Measurements from ENCODE around the gene SCD. TPM values are rescaled to one million over a fixed set of nuclear protein-coding genes. Genes with fewer than 3 reads are reported as not detected.

SCD gene
- total and polyA plus RNA-seq, 2 of the 13 experiments (the other 11 are each of a cell fraction or from before 2014, with no cell fraction given) = 492 to 512 TPM

GRCh38 chr10:100403734-100404133, 56.7 kb downstream of the SCD start:
- H4K20me1 ChIP-seq (ENCODE audit: insufficient read depth, low read length) = no peaks in the 10 kb centered on the region
- FAIRE-seq = no peak
- H3K9me3 ChIP-seq (ENCODE audit: low read length) = no peaks in the 10 kb centered on the region
- ChIA-PET POLR2A (interaction anchor here (1.5 kb wide), 1 partner anchor 57 kb away, joined by 3 read pairs; the partner anchor contains the start of gene SCD), CTCF (ENCODE audit: low intra/inter-chr PET ratio, low total read pairs) (no interaction called here)
- no peak overlapping the region for H2AFZ ChIP-seq (ENCODE audit: low read length)
- WGBS (ENCODE audit: low lambda C conversion rate) = 49% methylated on average over 3 of the region's 3 CpGs
- no peak overlapping the region for H3K9ac ChIP-seq (ENCODE audit: insufficient read depth, low read depth, low read length)
- no peak for DNase-seq (ENCODE audit: low spot score)
- BruUV-seq (replicated peaks) = no TSS peak
- H3K4me2 ChIP-seq (ENCODE audit: low read depth, low read length) = no peak overlapping the region
- no peak overlapping the region for H3K27ac ChIP-seq (ENCODE audit: extremely low read length, insufficient read depth, low read length)
- peaks cover 8% of the 10 kb centered on the region; the same call in 1 of the 2 replicates for H3K4me1 ChIP-seq (ENCODE audit: insufficient read depth, low read length)
- H3K27me3 ChIP-seq (ENCODE audit: control insufficient read depth in 1 of 2, insufficient read depth in 2 of 2, low read length in 2 of 2) = no peaks in the 10 kb centered on the region
- H3K79me2 ChIP-seq (ENCODE audit: insufficient read depth, low read length) = no peaks in the 10 kb centered on the region
- intact Hi-C loops (cut with micrococcal nuclease; ENCODE audit: unreplicated experiment) (no loop called here), in situ Hi-C loops (cut with HindIII; ENCODE audit: extremely low pct_ligation_motif_present, low pct_unique_long_range_greater_than_20kb) (no loop called here)
- ATAC-seq = no peak
- H3K36me3 ChIP-seq (replicated peaks in 1 of 2; ENCODE audit: control insufficient read depth in 1 of 2, insufficient read depth in 2 of 2, low read length in 2 of 2) = no peaks in the 10 kb centered on the region
- H3K4me3 ChIP-seq (replicated peaks in 1 of 3; ENCODE audit: insufficient read depth in 1 of 3, low read depth in 2 of 3, low read length in 3 of 3) = no peak overlapping the region
- TF ChIP-seq, protein P1, sequence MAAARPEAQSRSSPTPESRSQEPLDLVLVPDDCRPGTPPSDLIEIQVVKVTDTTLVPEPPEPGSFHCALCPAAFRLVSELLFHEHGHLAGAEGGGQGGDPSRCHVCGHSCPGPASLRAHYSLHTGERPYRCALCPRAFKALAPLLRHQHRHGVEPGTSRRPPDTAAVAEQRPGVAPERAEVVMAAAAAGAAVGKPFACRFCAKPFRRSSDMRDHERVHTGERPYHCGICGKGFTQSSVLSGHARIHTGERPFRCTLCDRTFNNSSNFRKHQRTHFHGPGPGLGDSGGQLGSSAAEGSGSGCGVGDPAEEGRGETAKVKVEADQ (CRISPR knock-in tag; IDR thresholded peaks at IDR 0.05; ENCODE audit: borderline replicate concordance) = no peak
- no peak for TF ChIP-seq PAF1 (CRISPR knock-in tag; IDR thresholded peaks at IDR 0.05)
- no peak for TF ChIP-seq TBP (CRISPR knock-in tag; IDR thresholded peaks at IDR 0.05)
- TF ChIP-seq ZNF280D (CRISPR knock-in tag; IDR thresholded peaks at IDR 0.05) = no peak
- no peak for TF ChIP-seq KDM3A (CRISPR knock-in tag; IDR thresholded peaks at IDR 0.05; ENCODE audit: low read depth)
- TF ChIP-seq, protein P2, sequence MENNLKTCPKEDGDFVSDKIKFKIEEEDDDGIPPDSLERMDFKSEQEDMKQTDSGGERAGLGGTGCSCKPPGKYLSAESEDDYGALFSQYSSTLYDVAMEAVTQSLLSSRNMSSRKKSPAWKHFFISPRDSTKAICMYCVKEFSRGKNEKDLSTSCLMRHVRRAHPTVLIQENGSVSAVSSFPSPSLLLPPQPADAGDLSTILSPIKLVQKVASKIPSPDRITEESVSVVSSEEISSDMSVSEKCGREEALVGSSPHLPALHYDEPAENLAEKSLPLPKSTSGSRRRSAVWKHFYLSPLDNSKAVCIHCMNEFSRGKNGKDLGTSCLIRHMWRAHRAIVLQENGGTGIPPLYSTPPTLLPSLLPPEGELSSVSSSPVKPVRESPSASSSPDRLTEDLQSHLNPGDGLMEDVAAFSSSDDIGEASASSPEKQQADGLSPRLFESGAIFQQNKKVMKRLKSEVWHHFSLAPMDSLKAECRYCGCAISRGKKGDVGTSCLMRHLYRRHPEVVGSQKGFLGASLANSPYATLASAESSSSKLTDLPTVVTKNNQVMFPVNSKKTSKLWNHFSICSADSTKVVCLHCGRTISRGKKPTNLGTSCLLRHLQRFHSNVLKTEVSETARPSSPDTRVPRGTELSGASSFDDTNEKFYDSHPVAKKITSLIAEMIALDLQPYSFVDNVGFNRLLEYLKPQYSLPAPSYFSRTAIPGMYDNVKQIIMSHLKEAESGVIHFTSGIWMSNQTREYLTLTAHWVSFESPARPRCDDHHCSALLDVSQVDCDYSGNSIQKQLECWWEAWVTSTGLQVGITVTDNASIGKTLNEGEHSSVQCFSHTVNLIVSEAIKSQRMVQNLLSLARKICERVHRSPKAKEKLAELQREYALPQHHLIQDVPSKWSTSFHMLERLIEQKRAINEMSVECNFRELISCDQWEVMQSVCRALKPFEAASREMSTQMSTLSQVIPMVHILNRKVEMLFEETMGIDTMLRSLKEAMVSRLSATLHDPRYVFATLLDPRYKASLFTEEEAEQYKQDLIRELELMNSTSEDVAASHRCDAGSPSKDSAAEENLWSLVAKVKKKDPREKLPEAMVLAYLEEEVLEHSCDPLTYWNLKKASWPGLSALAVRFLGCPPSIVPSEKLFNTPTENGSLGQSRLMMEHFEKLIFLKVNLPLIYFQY (CRISPR knock-in tag; IDR thresholded peaks at IDR 0.05; ENCODE audit: borderline replicate concordance) = no peak
- TF ChIP-seq ZNF724P (CRISPR knock-in tag; IDR thresholded peaks at IDR 0.05; ENCODE audit: borderline replicate concordance) = no peak
- no peak for TF ChIP-seq E2F2 (CRISPR knock-in tag; IDR thresholded peaks at IDR 0.05; ENCODE audit: borderline replicate concordance)
- TF ChIP-seq ZMYM2 (CRISPR knock-in tag; IDR thresholded peaks at IDR 0.05) = no peak
